Ovary (tissue), 9 donors: Measurements from ENCODE around the gene CIROP. TPM values are rescaled to one million over a fixed set of nuclear protein-coding genes. Genes with fewer than 3 reads are reported as not detected.
A peak's percentile ranks its signal among the peaks of the same experiment; 100 is the strongest.

Source experiments
- DNase-seq, 5 donors: peaks; one replicate each; pipeline ENCODE4 v3.0.0-alpha.2; 2019 to 2020
- H3K27ac ChIP-seq, 2 donors: fragments of 200-600 bp; one replicate each; pipeline versions ENCODE4 v1.5.1 to v1.8.0; 2019 to 2022
- H3K27me3 ChIP-seq: fragments of 200-600 bp; one replicate; pipeline ENCODE4 v1.8.0; 2022
- H3K36me3 ChIP-seq: fragments of 200-600 bp; sonication (generic); one replicate; pipeline ENCODE4 v1.5.1; 2019
- H3K4me1 ChIP-seq: one replicate; pipeline ENCODE4 v1.8.1; 2013; ENCODE audit warnings: mild to moderate bottlenecking, moderate library complexity; ENCODE audit not compliant: insufficient read depth
- H3K4me3 ChIP-seq: fragments of 200-600 bp; sonication (generic); one replicate; pipeline ENCODE4 v1.5.1; 2017
- H3K9me3 ChIP-seq, 2 donors: fragments of 200-600 bp in 1 of 2; sonication (generic) in 1 of 2; one replicate each; pipeline versions ENCODE4 v1.5.1 to v1.8.1; 2013 to 2019; ENCODE audit warnings: mild to moderate bottlenecking in 1 of 2, moderate library complexity in 1 of 2
- EP300 ChIP-seq: sonication (generic); formaldehyde crosslinking; IDR thresholded peaks from one replicate; pipeline ENCODE4 v1.6.1; 2017; ENCODE audit warnings: antibody characterized with exemption
- POLR2A ChIP-seq: fragments of 450-650 bp; IDR thresholded peaks from one replicate; pipeline ENCODE4 v1.6.1; 2017; ENCODE audit warnings: antibody characterized with exemption, mild to moderate bottlenecking, moderate library complexity
- WGBS, 3 donors: extraction: QIAGEN DNeasy Blood & Tissue Kit in 1 of 3; methylation state at CpG; one replicate each; pipeline versions ENCODE4 v1.1.5 to v1.1.7; 2013 to 2017; 5-methylcytosine and 5-hydroxymethylcytosine counted together
- intact Hi-C, 4 donors: fragments of 100-400 bp; cut with DNase I; formaldehyde crosslinking; loops; one replicate each; pipeline versions ENCODE4 v1.11.0 to v1.15.1; 2022 to 2023
- polyA plus RNA-seq, 2 donors: library from polyadenylated mRNA; stranded (reverse); fragments of 200-250 nt in 1 of 2; fragments of 350-450 nt in 1 of 2; fragmentation: Illumina TruSeq in 1 of 2; extraction: RNeasy Lipid Tissue Mini Kit (QIAGEN cat#74804) in 1 of 2; gene quantifications; one replicate each; pipeline ENCODE4 v1.2.3, GENCODE V29; 2013 to 2014
- total RNA-seq, 7 donors: library from RNA; depleted of rRNA in 2 of 7; stranded (reverse); fragments of >200 nt in 2 of 7; fragmentation: NEBNext Ultra II Directional in 3 of 7; extraction: Animal tissue kit (Norgen Biotek cat#: 25700) in 3 of 7; gene quantifications; one replicate each; pipeline versions ENCODE4 v1.1.0 to v1.2.4, GENCODE V29; 2016 to 2023
- TF ChIP-seq, protein P1 (sequence below), 3 donors: fragments of 450-650 bp in 2 of 3; fragments of 200-600 bp in 1 of 3; IDR thresholded peaks; one replicate each; pipeline versions ENCODE4 v1.5.1 to v1.8.0; 2016 to 2022; ENCODE audit warnings: antibody characterized with exemption in 3 of 3, mild to moderate bottlenecking in 1 of 3
- donor health status: DM: no; HTN: no; CAD: no; lungs with moderate emphysema.
- donor health status: DM: no; HTN: no; CAD: no.
- donor health status: Bipolar disorder and iron deficiency.
- donor health status: DM: yes; HTN: yes; CAD: no.
- donor health status: DM: no; HTN: no; CAD: no.
- donor health status: DM: yes; HTN: yes; CAD: no.

Gene CIROP
- total and polyA plus RNA-seq, 9 donors, result not detected

DNA sequence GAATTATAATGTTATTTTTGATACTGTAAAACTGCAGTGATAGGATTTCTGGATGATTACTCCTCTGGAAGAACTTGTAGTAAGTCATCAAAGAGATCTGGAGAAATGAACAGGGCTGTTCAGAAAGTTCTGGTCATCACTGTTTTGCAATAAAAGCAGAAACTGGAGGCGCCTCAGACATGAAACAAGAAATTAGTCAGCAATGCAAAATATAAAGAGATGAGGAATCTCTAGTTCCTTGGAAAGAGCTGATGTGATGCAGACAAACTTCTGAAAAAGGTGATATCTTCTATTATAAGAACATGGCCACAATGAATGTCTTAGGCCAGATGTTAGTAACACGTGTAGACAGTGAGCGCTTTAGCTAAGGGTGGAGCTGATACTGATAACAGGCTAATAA, 19.3 kb downstream of the CIROP start:
- Histone ChIP-seq H3K4me1 (no peaks in the 10 kb centered on the region), H3K4me3 (no peak overlapping the region), H3K36me3 (no peaks in the 10 kb centered on the region), H3K27ac (no peak overlapping the region), H3K27me3 (no peaks in the 10 kb centered on the region), H3K9me3 (no peaks in the 10 kb centered on the region)
- no peak for DNase-seq
- intact Hi-C loops, result no loop called here
- TF ChIP-seq EP300, result no peak
- TF ChIP-seq, protein P1, sequence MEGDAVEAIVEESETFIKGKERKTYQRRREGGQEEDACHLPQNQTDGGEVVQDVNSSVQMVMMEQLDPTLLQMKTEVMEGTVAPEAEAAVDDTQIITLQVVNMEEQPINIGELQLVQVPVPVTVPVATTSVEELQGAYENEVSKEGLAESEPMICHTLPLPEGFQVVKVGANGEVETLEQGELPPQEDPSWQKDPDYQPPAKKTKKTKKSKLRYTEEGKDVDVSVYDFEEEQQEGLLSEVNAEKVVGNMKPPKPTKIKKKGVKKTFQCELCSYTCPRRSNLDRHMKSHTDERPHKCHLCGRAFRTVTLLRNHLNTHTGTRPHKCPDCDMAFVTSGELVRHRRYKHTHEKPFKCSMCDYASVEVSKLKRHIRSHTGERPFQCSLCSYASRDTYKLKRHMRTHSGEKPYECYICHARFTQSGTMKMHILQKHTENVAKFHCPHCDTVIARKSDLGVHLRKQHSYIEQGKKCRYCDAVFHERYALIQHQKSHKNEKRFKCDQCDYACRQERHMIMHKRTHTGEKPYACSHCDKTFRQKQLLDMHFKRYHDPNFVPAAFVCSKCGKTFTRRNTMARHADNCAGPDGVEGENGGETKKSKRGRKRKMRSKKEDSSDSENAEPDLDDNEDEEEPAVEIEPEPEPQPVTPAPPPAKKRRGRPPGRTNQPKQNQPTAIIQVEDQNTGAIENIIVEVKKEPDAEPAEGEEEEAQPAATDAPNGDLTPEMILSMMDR (IDR thresholded peaks at IDR 0.05), result no peak
- no peak for TF ChIP-seq POLR2A
- WGBS, 3 donors, result 53 to 61% (median 57%) methylated on average over 3 of the region's 3 CpGs

DNA sequence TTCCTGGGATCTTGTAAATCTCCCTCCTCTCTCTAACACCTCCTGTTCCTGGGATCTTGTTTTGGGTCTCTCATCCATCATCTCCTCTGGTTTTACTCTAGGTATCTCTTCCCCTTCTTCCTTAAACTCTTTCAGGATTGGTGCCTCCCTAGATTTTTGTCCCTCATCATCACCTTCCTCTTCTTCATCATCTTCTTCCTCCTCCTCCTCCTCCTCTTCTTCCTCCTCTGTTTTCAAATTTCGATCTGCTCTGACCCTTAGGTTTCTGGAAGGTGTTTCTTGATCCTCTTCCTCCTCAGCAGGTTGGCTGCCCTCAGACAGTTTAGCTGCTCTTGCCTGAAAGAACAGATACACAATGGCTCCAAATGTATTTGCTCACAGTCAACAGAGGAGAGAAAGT, 24.3 kb downstream of the CIROP start:
- no peaks in the 10 kb centered on the region for H3K9me3 ChIP-seq
- no peak for DNase-seq
- H3K27me3 ChIP-seq, result no peaks in the 10 kb centered on the region
- H3K4me1 ChIP-seq, result no peaks in the 10 kb centered on the region
- WGBS, 3 donors, result 67 to 74% (median 74%) methylated on average over 1 of the region's 1 CpG
- no peak overlapping the region for H3K27ac ChIP-seq
- TF ChIP-seq, protein P1 (IDR thresholded peaks at IDR 0.05), result no peak
- TF ChIP-seq EP300 (no peak), POLR2A (no peak)
- no peaks in the 10 kb centered on the region for H3K36me3 ChIP-seq
- intact Hi-C loops, result no loop called here
- H3K4me3 ChIP-seq, result no peak overlapping the region

DNA sequence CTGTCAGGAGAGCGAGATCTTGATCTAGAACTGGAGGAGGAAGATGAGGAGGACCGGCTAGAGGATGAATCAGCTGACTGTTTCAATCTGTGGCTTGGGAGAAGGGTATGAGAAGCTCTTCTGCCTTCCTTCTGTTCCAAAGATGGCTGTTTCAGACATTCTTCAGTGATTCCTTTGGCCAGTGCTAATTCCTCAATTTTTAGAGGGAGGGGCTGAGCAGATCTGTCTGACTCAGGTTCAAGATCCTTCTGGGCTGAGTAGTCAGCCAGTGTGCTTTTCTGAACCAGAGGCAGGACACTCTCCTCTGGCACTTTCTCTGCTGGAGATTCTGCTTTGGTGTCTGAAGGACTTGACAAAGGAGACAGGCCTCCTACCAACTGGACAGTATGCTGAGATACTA, 25.1 kb downstream of the CIROP start:
- 75 to 80% (median 80%) methylated on average over 2 of the region's 2 CpGs for WGBS, 3 donors
- H3K27me3 ChIP-seq, result no peaks in the 10 kb centered on the region
- H3K27ac ChIP-seq, result no peak overlapping the region
- no peaks in the 10 kb centered on the region for H3K9me3 ChIP-seq
- H3K36me3 ChIP-seq, result no peaks in the 10 kb centered on the region
- no peak overlapping the region for H3K4me3 ChIP-seq
- TF ChIP-seq EP300 (no peak), POLR2A (no peak)
- TF ChIP-seq, protein P1 (IDR thresholded peaks at IDR 0.05), result no peak
- no peaks in the 10 kb centered on the region for H3K4me1 ChIP-seq
- intact Hi-C loops, result no loop called here
- DNase-seq, result no peak

DNA sequence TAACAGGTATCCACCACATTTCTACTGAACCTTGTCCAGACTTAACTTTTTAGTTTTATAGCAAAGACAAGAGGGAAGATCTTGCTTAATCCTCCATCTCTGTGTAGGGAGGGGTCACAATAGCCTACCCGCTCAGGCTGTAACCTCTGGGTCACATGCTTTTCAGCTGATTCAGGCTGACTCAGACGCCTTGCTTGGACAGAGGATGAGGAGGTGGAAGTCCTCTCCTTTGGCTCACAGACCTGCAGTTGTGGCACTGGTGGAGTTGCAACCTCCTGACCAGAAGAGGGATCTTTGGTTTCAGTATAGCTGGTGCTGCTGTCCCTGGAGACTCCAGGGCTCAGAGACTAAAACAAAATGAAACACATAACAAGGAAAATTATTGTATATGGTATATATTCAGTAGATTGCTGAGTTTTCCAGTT, 26.1 kb downstream of the CIROP start:
- H3K4me1 ChIP-seq, result no peaks in the 10 kb centered on the region
- no peaks in the 10 kb centered on the region for H3K36me3 ChIP-seq
- H3K9me3 ChIP-seq, result no peaks in the 10 kb centered on the region
- TF ChIP-seq, protein P1 (IDR thresholded peaks at IDR 0.05), result no peak
- TF ChIP-seq POLR2A (no peak), EP300 (no peak)
- H3K27me3 ChIP-seq, result no peaks in the 10 kb centered on the region
- H3K4me3 ChIP-seq, result no peak overlapping the region
- DNase-seq, result peak in 2 of 5 donors; percentile 55 to 64
- H3K27ac ChIP-seq, result no peak overlapping the region
- intact Hi-C loops, result no loop called here
- 6 to 14% (median 7%) methylated on average over 2 of the region's 2 CpGs for WGBS, 3 donors
